ENCODE data around the gene AHCYL2. TPM values are rescaled to one million over a fixed set of nuclear protein-coding genes. Genes with fewer than 3 reads are reported as not detected.
"Not testable (repeated sequence)": the region's sequence is repeated elsewhere in the genome, so short reads cannot be mapped to it uniquely, and the experiment has no call there.

The AHCYL2 gene
- total and polyA plus RNA-seq, 4 donors, result 7.9 to 19.9 (median 10.9) TPM

DNA sequence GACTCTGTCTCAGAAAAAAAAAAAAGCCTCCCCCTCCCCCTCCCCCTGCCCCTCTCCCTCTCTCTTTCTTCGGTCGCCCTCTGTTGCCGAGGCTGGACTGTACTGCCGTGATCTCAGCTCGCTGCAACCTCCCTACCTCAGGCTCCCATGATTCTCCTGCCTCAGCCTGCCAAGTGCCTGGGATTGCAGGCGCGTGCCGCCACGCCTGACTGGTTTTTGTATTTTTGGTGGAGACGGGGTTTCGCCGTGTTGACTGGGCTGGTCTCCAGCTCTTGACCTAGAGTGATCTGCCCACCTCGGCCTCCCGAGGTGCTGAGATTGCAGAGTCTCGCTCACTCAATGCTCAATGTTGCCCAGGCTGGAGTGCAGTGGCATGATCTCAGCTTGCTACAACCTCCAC lies 9.1 kb upstream of the AHCYL2 start:
- not testable (repeated sequence) for H3K4me1 ChIP-seq (ENCODE audit: control insufficient read depth in 1 of 2, insufficient read depth in 2 of 2, low read length in 2 of 2); H3K9me3 ChIP-seq (ENCODE audit: control insufficient read depth, low read length); ATAC-seq (ENCODE audit: low FRiP score); H3K4me3 ChIP-seq (ENCODE audit: low read length in 2 of 2); H3K27me3 ChIP-seq (ENCODE audit: control insufficient read depth in 1 of 2, insufficient read depth in 2 of 2, low read length in 1 of 2); DNase-seq; H3K27ac ChIP-seq (ENCODE audit: low read depth in 1 of 2, low read length in 2 of 2); H3K36me3 ChIP-seq (ENCODE audit: control insufficient read depth in 1 of 2, insufficient read depth in 2 of 2, low read length in 1 of 2)
- intact Hi-C loops (cut with DNase I), result loop anchor here (5.0 kb wide), 1 partner anchor 257 kb away; no protein-coding TSS in a partner anchor
- 94 to 95% methylated on average over 15 of the region's 15 CpGs for WGBS, 2 donors

DNA sequence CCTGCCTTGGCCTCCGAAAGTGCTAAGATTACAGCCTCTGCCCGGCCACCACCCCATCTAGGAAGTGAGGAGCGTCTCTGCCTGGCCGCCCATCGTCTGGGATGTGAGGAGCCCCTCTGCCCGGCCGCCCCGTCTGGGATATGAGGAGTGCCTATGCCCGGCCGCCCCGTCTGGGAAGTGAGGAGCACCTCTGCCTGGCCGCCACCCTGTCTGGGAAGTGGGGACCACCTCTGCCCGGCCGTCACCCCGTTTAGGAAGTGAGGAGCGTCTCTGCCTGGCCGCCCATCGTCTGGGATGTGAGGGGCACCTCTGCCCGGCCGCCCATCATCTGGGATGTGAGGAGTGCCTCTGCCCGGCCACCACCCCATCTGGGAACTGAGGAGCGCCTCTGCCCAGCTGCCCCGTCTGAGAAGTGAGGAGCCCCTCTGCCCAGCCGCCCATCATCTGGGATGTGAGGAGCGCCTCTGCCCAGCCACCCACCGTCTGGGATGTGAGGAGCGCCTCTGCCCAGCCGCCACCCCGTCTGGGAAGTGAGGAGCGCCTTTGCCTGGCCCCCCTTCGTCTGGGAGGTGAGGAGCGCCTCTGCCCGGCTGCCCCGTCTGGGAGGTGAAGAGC lies 8.6 kb upstream of the AHCYL2 start:
- H3K27me3 ChIP-seq (ENCODE audit: control insufficient read depth in 1 of 2, insufficient read depth in 2 of 2, low read length in 1 of 2); DNase-seq; H3K36me3 ChIP-seq (ENCODE audit: control insufficient read depth in 1 of 2, insufficient read depth in 2 of 2, low read length in 1 of 2); H3K4me1 ChIP-seq (ENCODE audit: control insufficient read depth in 1 of 2, insufficient read depth in 2 of 2, low read length in 2 of 2); ATAC-seq (ENCODE audit: low FRiP score); H3K27ac ChIP-seq (ENCODE audit: low read depth in 1 of 2, low read length in 2 of 2); H3K4me3 ChIP-seq (ENCODE audit: low read length in 2 of 2); H3K9me3 ChIP-seq (ENCODE audit: control insufficient read depth, low read length): not testable (repeated sequence)
- WGBS, 2 donors, result 94 to 95% methylated on average over 33 to 34 of the region's 34 CpGs
- intact Hi-C loops (cut with DNase I), result loop anchor here (5.0 kb wide), 1 partner anchor 256 kb away; no protein-coding TSS in a partner anchor

GRCh38 chr7:129216821-129217416 lies 7.9 kb upstream of the AHCYL2 start:
- H3K27me3 ChIP-seq (ENCODE audit: control insufficient read depth in 1 of 2, insufficient read depth in 2 of 2, low read length in 1 of 2); H3K27ac ChIP-seq (ENCODE audit: low read depth in 1 of 2, low read length in 2 of 2); H3K4me1 ChIP-seq (ENCODE audit: control insufficient read depth in 1 of 2, insufficient read depth in 2 of 2, low read length in 2 of 2); H3K9me3 ChIP-seq (ENCODE audit: control insufficient read depth, low read length); H3K4me3 ChIP-seq (ENCODE audit: low read length in 2 of 2); DNase-seq; ATAC-seq (ENCODE audit: low FRiP score); H3K36me3 ChIP-seq (ENCODE audit: control insufficient read depth in 1 of 2, insufficient read depth in 2 of 2, low read length in 1 of 2): not testable (repeated sequence)
- intact Hi-C loops (cut with DNase I), result loop anchor here (5.0 kb wide), 1 partner anchor 255 kb away; no protein-coding TSS in a partner anchor
- WGBS, 2 donors, result 82 to 93% methylated on average over 7 to 8 of the region's 8 CpGs

DNA sequence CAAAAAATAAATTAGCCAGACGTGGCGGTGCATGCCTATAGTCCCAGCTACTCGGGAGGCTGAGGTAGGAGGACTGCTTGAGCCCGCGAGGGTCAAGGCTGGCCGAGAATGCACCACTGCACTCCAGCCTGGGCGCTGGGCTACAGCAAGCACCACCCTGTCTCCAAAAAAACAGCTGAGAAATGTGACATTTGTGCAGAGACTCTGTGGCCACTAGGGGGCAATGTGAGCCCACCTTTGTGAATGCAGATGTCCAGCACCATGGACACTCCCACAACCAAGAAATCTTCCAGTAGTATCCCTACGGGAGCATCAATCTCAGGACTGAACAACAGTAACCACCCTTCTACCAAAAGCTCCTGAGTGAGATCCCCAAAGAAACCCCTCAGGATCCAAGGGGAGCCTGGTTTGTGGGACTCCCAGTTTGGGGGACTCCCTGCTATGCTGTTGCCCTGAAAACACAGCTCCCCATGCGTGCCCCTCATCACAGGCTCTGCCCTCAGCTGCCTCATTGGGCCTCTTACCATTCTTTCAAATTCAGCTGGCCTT lies 6.2 kb upstream of the AHCYL2 start:
- no peaks in the 10 kb centered on the region for H3K4me1 ChIP-seq (ENCODE audit: control insufficient read depth in 1 of 2, insufficient read depth in 2 of 2, low read length in 2 of 2)
- intact Hi-C loops (cut with DNase I), result loop anchor here (2.0 to 5.0 kb wide), 3 partner anchors 52 to 254 kb away; no protein-coding TSS in a partner anchor
- H3K27ac ChIP-seq (ENCODE audit: low read depth in 1 of 2, low read length in 2 of 2), result no peak overlapping the region
- WGBS, 2 donors, result 10 to 14% methylated on average over 9 of the region's 9 CpGs
- no peaks in the 10 kb centered on the region for H3K36me3 ChIP-seq (ENCODE audit: control insufficient read depth in 1 of 2, insufficient read depth in 2 of 2, low read length in 1 of 2)
- no peaks in the 10 kb centered on the region for H3K27me3 ChIP-seq (ENCODE audit: control insufficient read depth in 1 of 2, insufficient read depth in 2 of 2, low read length in 1 of 2)
- DNase-seq (peak; percentile 86 to 89), ATAC-seq (ENCODE audit: low FRiP score) (peak; percentile 88)
- no peak overlapping the region for H3K4me3 ChIP-seq (ENCODE audit: low read length in 2 of 2)
- H3K9me3 ChIP-seq (ENCODE audit: control insufficient read depth, low read length), result no peaks in the 10 kb centered on the region

GRCh38 chr7:129219166-129219565 lies 5.7 kb upstream of the AHCYL2 start:
- not testable (repeated sequence) for H3K9me3 ChIP-seq (ENCODE audit: control insufficient read depth, low read length); ATAC-seq (ENCODE audit: low FRiP score); H3K27ac ChIP-seq (ENCODE audit: low read depth in 1 of 2, low read length in 2 of 2); H3K4me1 ChIP-seq (ENCODE audit: control insufficient read depth in 1 of 2, insufficient read depth in 2 of 2, low read length in 2 of 2); DNase-seq; H3K27me3 ChIP-seq (ENCODE audit: control insufficient read depth in 1 of 2, insufficient read depth in 2 of 2, low read length in 1 of 2); H3K4me3 ChIP-seq (ENCODE audit: low read length in 2 of 2); H3K36me3 ChIP-seq (ENCODE audit: control insufficient read depth in 1 of 2, insufficient read depth in 2 of 2, low read length in 1 of 2)
- intact Hi-C loops (cut with DNase I), result loop anchor here (2.0 to 5.0 kb wide), 3 partner anchors 52 to 253 kb away; no protein-coding TSS in a partner anchor
- WGBS, 2 donors, result 84 to 86% methylated on average over 4 of the region's 4 CpGs

DNA sequence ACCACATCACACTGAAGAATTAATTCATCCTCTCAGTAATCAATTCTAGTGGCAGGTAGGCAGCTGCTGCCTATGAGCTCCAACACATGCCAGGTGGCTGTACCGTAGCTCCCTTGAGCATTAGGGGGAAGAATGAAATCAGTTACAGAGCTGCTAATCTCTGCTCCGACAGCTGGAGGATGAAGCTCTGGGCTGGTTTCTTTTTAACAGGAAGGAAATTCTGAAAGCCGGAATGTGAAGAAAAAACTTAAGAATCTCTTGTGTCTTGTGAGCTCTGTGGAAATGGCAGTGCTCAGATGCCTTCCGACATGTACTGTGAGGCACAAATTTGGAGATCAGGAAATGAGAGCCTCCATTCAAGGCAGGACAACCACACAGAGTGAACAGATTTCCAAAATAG lies 2.8 kb upstream of the AHCYL2 start:
- no peak for DNase-seq
- no peaks in the 10 kb centered on the region for H3K9me3 ChIP-seq (ENCODE audit: control insufficient read depth, low read length)
- H3K27me3 ChIP-seq (ENCODE audit: control insufficient read depth in 1 of 2, insufficient read depth in 2 of 2, low read length in 1 of 2), result no peaks in the 10 kb centered on the region
- H3K36me3 ChIP-seq (ENCODE audit: control insufficient read depth in 1 of 2, insufficient read depth in 2 of 2, low read length in 1 of 2), result no peaks in the 10 kb centered on the region
- H3K4me3 ChIP-seq (ENCODE audit: low read length in 2 of 2), result no peak overlapping the region
- H3K4me1 ChIP-seq (ENCODE audit: control insufficient read depth in 1 of 2, insufficient read depth in 2 of 2, low read length in 2 of 2), result no peaks in the 10 kb centered on the region
- H3K27ac ChIP-seq (ENCODE audit: low read depth in 1 of 2, low read length in 2 of 2), result no peak overlapping the region
- intact Hi-C loops (cut with DNase I), result loop anchor here in 1 of 2 donors (10.0 kb wide), 2 partner anchors 393 to 603 kb away; partner anchors contain the start of gene NRF1
- ATAC-seq (ENCODE audit: low FRiP score), result no peak
- WGBS, 2 donors, result 13 to 14% methylated on average over 4 of the region's 4 CpGs

DNA sequence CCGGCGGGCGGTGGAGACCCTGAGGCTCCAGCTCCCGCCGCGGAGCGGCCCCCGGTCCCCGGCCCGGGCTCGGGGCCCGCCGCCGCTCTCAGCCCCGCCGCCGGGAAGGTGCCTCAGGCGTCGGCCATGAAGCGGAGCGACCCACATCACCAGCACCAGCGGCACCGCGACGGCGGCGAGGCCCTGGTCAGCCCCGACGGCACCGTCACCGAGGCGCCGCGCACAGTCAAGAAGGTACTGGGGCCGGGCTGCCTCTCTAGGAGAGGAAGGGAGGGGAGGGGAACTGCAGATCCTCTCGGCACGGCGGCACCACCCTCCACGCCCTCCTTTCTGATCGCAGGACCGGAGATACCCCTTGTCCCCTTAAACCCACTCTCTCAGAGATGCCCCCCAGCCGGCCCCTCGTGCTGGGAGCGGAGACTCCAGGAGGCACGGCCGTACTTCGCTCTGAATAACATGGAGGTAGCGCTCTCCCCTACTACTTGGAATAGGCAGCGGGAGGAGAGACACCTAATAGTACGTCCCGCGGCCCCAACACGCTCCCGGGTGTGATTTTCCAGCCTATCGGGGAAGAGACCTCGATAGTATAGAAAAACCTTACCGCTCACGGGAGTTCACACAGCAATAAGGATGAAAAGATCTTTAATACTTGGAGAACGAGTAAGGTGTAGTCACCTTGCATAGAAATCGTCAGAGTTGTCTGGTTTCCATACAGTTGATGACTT lies 538 bp downstream of the AHCYL2 start:
- ATAC-seq (ENCODE audit: low FRiP score), result peak; percentile 44
- intact Hi-C loops (cut with DNase I), result loop anchor here in 1 of 2 donors (10.0 kb wide), 2 partner anchors 389 to 599 kb away; partner anchors contain the start of gene NRF1
- Histone ChIP-seq H3K4me3 (ENCODE audit: low read length in 2 of 2) (peak overlapping the region; percentile 58 to 72), H3K9me3 (ENCODE audit: control insufficient read depth, low read length) (no peaks in the 10 kb centered on the region), H3K36me3 (ENCODE audit: control insufficient read depth in 1 of 2, insufficient read depth in 2 of 2, low read length in 1 of 2) (no peaks in the 10 kb centered on the region), H3K4me1 (ENCODE audit: control insufficient read depth in 1 of 2, insufficient read depth in 2 of 2, low read length in 2 of 2) (no peaks in the 10 kb centered on the region), H3K27ac (ENCODE audit: low read depth in 1 of 2, low read length in 2 of 2) (peak overlapping the region in 1 of 2 donors; percentile 7), H3K27me3 (ENCODE audit: control insufficient read depth in 1 of 2, insufficient read depth in 2 of 2, low read length in 1 of 2) (no peaks in the 10 kb centered on the region)
- 1% methylated on average over 42 to 60 of the region's 60 CpGs for WGBS, 2 donors
- DNase-seq, result peak; percentile 68 to 88

DNA sequence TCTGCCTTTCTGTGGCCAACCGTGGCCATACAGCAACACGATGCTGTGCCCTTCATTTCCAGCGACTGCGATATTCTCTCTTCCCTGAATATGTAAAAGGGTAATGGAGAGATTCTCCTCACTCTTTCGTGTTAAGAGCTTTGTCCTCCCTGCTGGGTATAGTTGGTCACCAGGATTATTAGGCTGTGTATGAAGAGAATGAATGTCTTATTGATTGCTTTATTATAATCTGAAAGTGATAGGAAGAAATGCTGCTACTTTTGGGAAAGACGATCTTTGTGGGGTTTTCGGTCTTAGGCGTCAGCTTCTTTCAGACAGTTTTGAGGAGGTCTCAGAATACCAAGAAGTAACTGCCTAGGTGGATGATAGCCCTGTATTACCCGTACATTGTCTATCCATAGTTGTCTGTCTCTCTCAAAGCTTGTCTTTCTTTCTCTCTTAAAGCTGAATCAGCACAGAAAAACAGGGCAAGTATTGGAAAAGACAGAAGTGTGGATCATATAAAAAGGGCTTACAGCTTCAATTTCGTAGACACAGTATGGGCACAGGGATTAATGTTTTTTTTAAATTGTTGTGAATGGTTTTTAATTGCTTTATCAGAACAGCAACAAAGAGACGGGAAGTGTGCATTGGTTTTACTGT lies 1.2 kb downstream of the AHCYL2 start:
- DNase-seq, result no peak
- H3K27ac ChIP-seq (ENCODE audit: low read depth in 1 of 2, low read length in 2 of 2), result no peak overlapping the region
- intact Hi-C loops (cut with DNase I), result loop anchor here in 1 of 2 donors (10.0 kb wide), 2 partner anchors 389 to 599 kb away; partner anchors contain the start of gene NRF1
- no peaks in the 10 kb centered on the region for H3K27me3 ChIP-seq (ENCODE audit: control insufficient read depth in 1 of 2, insufficient read depth in 2 of 2, low read length in 1 of 2)
- ATAC-seq (ENCODE audit: low FRiP score), result no peak
- H3K9me3 ChIP-seq (ENCODE audit: control insufficient read depth, low read length), result no peaks in the 10 kb centered on the region
- peak overlapping the region; percentile 58 to 72 for H3K4me3 ChIP-seq (ENCODE audit: low read length in 2 of 2)
- WGBS, 2 donors, result 36 to 40% methylated on average over 11 of the region's 11 CpGs
- H3K4me1 ChIP-seq (ENCODE audit: control insufficient read depth in 1 of 2, insufficient read depth in 2 of 2, low read length in 2 of 2), result no peaks in the 10 kb centered on the region
- H3K36me3 ChIP-seq (ENCODE audit: control insufficient read depth in 1 of 2, insufficient read depth in 2 of 2, low read length in 1 of 2), result no peaks in the 10 kb centered on the region

Measured in aorta (tissue), 5 donors.